K562 (cell line): ENCODE data around the gene RAB26.

Experiments used
- BCLAF1 ChIP-seq, 2 experiments: fragments of 450-650 bp in 1 of 2; IDR thresholded peaks; 2 replicates each; pipeline ENCODE4 v1.6.1; 2011 to 2017; ENCODE audit warnings: low read depth in 2 of 2, antibody characterized with exemption in 1 of 2, borderline replicate concordance in 1 of 2, low read length in 1 of 2, mild to moderate bottlenecking in 1 of 2, mixed read lengths in 1 of 2; ENCODE audit not compliant: control insufficient read depth in 1 of 2
- CREB1 ChIP-seq, 2 experiments: sonication (generic) in 1 of 2; formaldehyde crosslinking in 1 of 2; IDR thresholded peaks; 2 replicates each; pipeline versions ENCODE4 v1.6.1 to v1.8.0; 2012 to 2022; ENCODE audit warnings: inconsistent platforms in 1 of 2, mild to moderate bottlenecking in 1 of 2, missing genetic modification reagents in 1 of 2, moderate library complexity in 1 of 2
- CTCF ChIP-seq, 3 experiments: IDR thresholded peaks in 2 of 3; conservative IDR thresholded peaks in 1 of 3; 2 replicates each; pipeline ENCODE4 v1.5.1; 2011 to 2012; ENCODE audit warnings: low read length in 3 of 3, mild to moderate bottlenecking in 3 of 3, control low read depth in 2 of 3, improper control_type of control experiment in 1 of 3, inconsistent platforms in 1 of 3, low read depth in 1 of 3, mixed read lengths in 1 of 3, moderate library complexity in 1 of 3; ENCODE audit not compliant: insufficient read depth in 2 of 3
- HMGN3 ChIP-seq: IDR thresholded peaks from 2 replicates; pipeline ENCODE4 v1.6.1; 2011; ENCODE audit warnings: borderline replicate concordance, low read depth, mild to moderate bottlenecking, mixed read lengths, low read length; ENCODE audit not compliant: insufficient read length; ENCODE audit errors: extremely low read depth
- LCOR ChIP-seq: sonication (generic); formaldehyde crosslinking; IDR thresholded peaks from 2 replicates; pipeline ENCODE4 v1.8.0; 2022; ENCODE audit warnings: mild to moderate bottlenecking, missing genetic modification reagents
- NRF1 ChIP-seq, 2 experiments: fragments of 450-650 bp; IDR thresholded peaks in 1 of 2; conservative IDR thresholded peaks in 1 of 2; 2 replicates each; pipeline ENCODE4 v1.6.1; 2014; ENCODE audit warnings: mild to moderate bottlenecking in 2 of 2
- PATZ1 ChIP-seq: fragments of 250-450 bp; sonication (Bioruptor Pico); IDR thresholded peaks from 2 replicates; pipeline ENCODE4 v1.5.0; 2020; ENCODE audit warnings: mild to moderate bottlenecking, borderline replicate concordance
- POLR2A ChIP-seq: fragments of 450-650 bp; conservative IDR thresholded peaks from 2 replicates; pipeline ENCODE4 v1.6.1; 2016
- PTTG1 ChIP-seq: fragments of 450-650 bp; IDR thresholded peaks from 2 replicates; pipeline ENCODE4 v1.6.1; 2016; ENCODE audit warnings: low read depth, mild to moderate bottlenecking, missing genetic modification characterization, missing compliant biosample characterization
- PYGO2 ChIP-seq: fragments of 450-650 bp; IDR thresholded peaks from 2 replicates; pipeline ENCODE4 v1.6.1; 2016; ENCODE audit warnings: mild to moderate bottlenecking, missing genetic modification characterization, moderate library complexity, missing compliant biosample characterization
- ZNF239 ChIP-seq: fragments of 250-450 bp; sonication (Bioruptor Pico); IDR thresholded peaks from 2 replicates; pipeline ENCODE4 v1.4.0; 2020; ENCODE audit warnings: mild to moderate bottlenecking
- ZNF449 ChIP-seq: fragments of 250-450 bp; sonication (Bioruptor Pico); IDR thresholded peaks from 2 replicates; pipeline ENCODE4 v1.8.0; 2022; ENCODE audit warnings: moderate library complexity, mild to moderate bottlenecking, inconsistent platforms
- ZNF76 ChIP-seq: fragments of 250-450 bp; sonication (Bioruptor Pico); IDR thresholded peaks from 2 replicates; pipeline ENCODE4 v1.4.0; 2020; ENCODE audit warnings: mild to moderate bottlenecking, moderate library complexity, borderline replicate concordance

- no peak for TF ChIP-seq CREB1 (IDR thresholded peaks at IDR 0.05)
- no peak for TF ChIP-seq CREB1 (CRISPR knock-in tag; IDR thresholded peaks at IDR 0.05)
- no peak for TF ChIP-seq PYGO2 (tag)
- no peak for TF ChIP-seq LCOR (CRISPR knock-in tag)
- TF ChIP-seq NRF1 (conservative IDR thresholded peaks at IDR 0.05 in 1 of 2, IDR thresholded peaks at IDR 0.05 in 1 of 2) = no peak
- TF ChIP-seq CTCF (IDR thresholded peaks at IDR 0.05 in 2 of 3, conservative IDR thresholded peaks at IDR 0.05 in 1 of 3; ENCODE audit: insufficient read depth in 2 of 3, low read depth in 1 of 3, low read length in 3 of 3) = no peak
- TF ChIP-seq POLR2A = no peak
- no peak for TF ChIP-seq BCLAF1 (IDR thresholded peaks at IDR 0.05; ENCODE audit: borderline replicate concordance in 1 of 2, control insufficient read depth in 1 of 2, low read depth in 2 of 2, low read length in 1 of 2)
- TF ChIP-seq ZNF239 (CRISPR knock-in tag) = no peak
- TF ChIP-seq HMGN3 = no peak
- TF ChIP-seq ZNF449 = no peak
- TF ChIP-seq PTTG1 (tag) = no peak
- TF ChIP-seq PATZ1 (CRISPR knock-in tag) = no peak
- TF ChIP-seq ZNF76 (CRISPR knock-in tag) = no peak
These were observed 40.9 kb downstream of the RAB26 start for GRCh38 chr16:2189252-2189893.
